Retinal pigment epithelial cell (primary cell): ENCODE measurements around the gene QRFP.

Experiments used
- DNase-seq: peaks from one replicate; pipeline ENCODE4 v3.0.0-alpha.2; 2010; ENCODE audit warnings: low read depth
- H3K4me3 ChIP-seq: 2 replicates; pipeline ENCODE4 v1.5.1; 2011; ENCODE audit warnings: mild to moderate bottlenecking, low read length, control low read depth, moderate library complexity
- CTCF ChIP-seq: conservative IDR thresholded peaks from 2 replicates; pipeline ENCODE4 v1.5.1; 2011; ENCODE audit warnings: low read depth, low read length, control low read depth, inconsistent platforms

QRFP gene

GRCh38 chr9:130894546-130894945, 2.1 kb downstream of the QRFP start:
- no peak overlapping the region for H3K4me3 ChIP-seq
- DNase-seq: no peak
- TF ChIP-seq CTCF: no peak

GRCh38 chr9:130893341-130894101, 3.1 kb downstream of the QRFP start:
- DNase-seq: no peak
- H3K4me3 ChIP-seq: no peak overlapping the region
- TF ChIP-seq CTCF: peak; percentile 67

GRCh38 chr9:130892477-130893304, 3.9 kb downstream of the QRFP start:
- no peak overlapping the region for H3K4me3 ChIP-seq

GRCh38 chr9:130891688-130892476, 4.7 kb downstream of the QRFP start:
- no peak for TF ChIP-seq CTCF
- DNase-seq: no peak
- H3K4me3 ChIP-seq: no peak overlapping the region

More at GRCh38 chr9:130892477-130893304, 3.9 kb downstream of the QRFP start:
- TF ChIP-seq CTCF: no peak
- DNase-seq: no peak

GRCh38 chr9:130890870-130891687, 5.5 kb downstream of the QRFP start:
- no peak for DNase-seq
- TF ChIP-seq CTCF: no peak
- no peak overlapping the region for H3K4me3 ChIP-seq

- no peak for TF ChIP-seq CTCF
- DNase-seq: no peak
- no peak overlapping the region for H3K4me3 ChIP-seq
Observed at GRCh38 chr9:130890124-130890523, 6.5 kb downstream of the QRFP start.
